MM.1S (cell line): ENCODE results near the gene SKOR1.

Experiments
- CTCF ChIP-seq: fragments of 300-600 bp; sonication (generic); IDR thresholded peaks from 2 replicates; pipeline ENCODE4 v1.5.1; 2016; ENCODE audit warnings: antibody characterized with exemption, low read length, mixed read lengths
- EZH2 ChIP-seq: fragments of 300-600 bp; sonication (generic); optimal IDR thresholded peaks from 2 replicates; pipeline ENCODE3; 2017; ENCODE audit warnings: low read depth, mild to moderate bottlenecking, antibody characterized with exemption, low read length, mixed read lengths
- EZH2phosphoT487 ChIP-seq: fragments of 300-600 bp; sonication (generic); IDR thresholded peaks from 2 replicates; pipeline ENCODE4 v1.6.1; 2018; ENCODE audit warnings: antibody characterized with exemption, low read length

GRCh38 chr15:67803996-67804843, 21.1 kb upstream of the SKOR1 start:
- TF ChIP-seq CTCF (no peak), EZH2 (no peak), EZH2phosphoT487 (no peak)
